Left ventricle myocardium inferior (tissue), 1 donor: ENCODE data around the gene RAB1A. TPM values are rescaled to one million over a fixed set of nuclear protein-coding genes. Genes with fewer than 3 reads are reported as not detected.
A peak's percentile ranks its signal among the peaks of the same experiment; 100 is the strongest.

Experiments
- DNase-seq: peaks from one replicate; pipeline ENCODE4 v3.0.0-alpha.2; 2020
- H3K27ac ChIP-seq: fragments of 200-600 bp; replicated peaks from 2 replicates; pipeline ENCODE4 v1.8.0; 2021
- H3K27me3 ChIP-seq: fragments of 200-600 bp; 2 replicates; pipeline ENCODE4 v1.8.0; 2021; ENCODE audit warnings: low read depth
- H3K36me3 ChIP-seq: fragments of 200-600 bp; 2 replicates; pipeline ENCODE4 v1.8.0; 2021
- H3K4me1 ChIP-seq: fragments of 200-600 bp; 2 replicates; pipeline ENCODE4 v1.8.0; 2021
- H3K4me3 ChIP-seq: fragments of 200-600 bp; 2 replicates; pipeline ENCODE4 v1.8.0; 2021; ENCODE audit warnings: mild to moderate bottlenecking, moderate library complexity
- H3K9me3 ChIP-seq: fragments of 200-600 bp; replicated peaks from 2 replicates; pipeline ENCODE4 v1.8.0; 2021
- CTCF ChIP-seq: fragments of 200-600 bp; IDR thresholded peaks from 2 replicates; pipeline ENCODE4 v1.8.0; 2021; ENCODE audit warnings: antibody characterized with exemption, mild to moderate bottlenecking, borderline replicate concordance
- intact Hi-C: fragments of 100-400 bp; cut with micrococcal nuclease; formaldehyde crosslinking; loops from one replicate; pipeline ENCODE4 v1.11.0; 2022
- total RNA-seq: library from RNA; stranded (reverse); fragmentation: NEBNext Ultra II Directional; extraction: Animal tissue kit (Norgen Biotek cat#: 25700); gene quantifications from one replicate; pipeline ENCODE4 v1.2.1, GENCODE V29; 2021
- donor health status: DM: no; HTN: yes; CAD: no; lungs with severe emphysema.

RAB1A gene
- total RNA-seq, 1 donor from 2014 or later: 115 TPM

- H3K4me1 ChIP-seq: peaks cover 93% of the 10 kb centered on the region
- TF ChIP-seq CTCF: no peak
These were observed 59.0 kb downstream of the RAB1A start for GRCh38 chr2:65070856-65071255.

GRCh38 chr2:65070172-65070830 lies 59.6 kb downstream of the RAB1A start:
- Histone ChIP-seq H3K9me3 (no peaks in the 10 kb centered on the region), H3K4me3 (no peak overlapping the region), H3K27ac (peak overlapping the region; percentile 65), H3K27me3 (no peaks in the 10 kb centered on the region), H3K4me1 (peaks cover 93% of the 10 kb centered on the region), H3K36me3 (peaks cover 47% of the 10 kb centered on the region)
- no peak for DNase-seq
- TF ChIP-seq CTCF: peak; percentile 42
- intact Hi-C loops: loop anchor here (5.0 kb wide), 1 partner anchor 57 kb away; no protein-coding TSS in a partner anchor

More at GRCh38 chr2:65070856-65071255, 59.0 kb downstream of the RAB1A start:
- H3K27ac ChIP-seq: peak overlapping the region; percentile 65
- H3K36me3 ChIP-seq: peaks cover 47% of the 10 kb centered on the region
- H3K27me3 ChIP-seq: no peaks in the 10 kb centered on the region
- DNase-seq: no peak
- intact Hi-C loops: loop anchor here (5.0 kb wide), 1 partner anchor 56 kb away; no protein-coding TSS in a partner anchor
- no peaks in the 10 kb centered on the region for H3K9me3 ChIP-seq
- no peak overlapping the region for H3K4me3 ChIP-seq

GRCh38 chr2:65069439-65069824 lies 60.5 kb downstream of the RAB1A start:
- peaks cover 44% of the 10 kb centered on the region for H3K36me3 ChIP-seq
- H3K4me1 ChIP-seq: peaks cover 93% of the 10 kb centered on the region
- H3K27ac ChIP-seq: peak overlapping the region; percentile 65
- no peak overlapping the region for H3K4me3 ChIP-seq
- no peak for DNase-seq
- H3K9me3 ChIP-seq: no peaks in the 10 kb centered on the region
- no peak for TF ChIP-seq CTCF
- no peaks in the 10 kb centered on the region for H3K27me3 ChIP-seq
- intact Hi-C loops: no loop called here

- peaks cover 29% of the 10 kb centered on the region for H3K36me3 ChIP-seq
- peak overlapping the region; percentile 65 for H3K27ac ChIP-seq
- no peak for TF ChIP-seq CTCF
- no peaks in the 10 kb centered on the region for H3K9me3 ChIP-seq
- peaks cover 93% of the 10 kb centered on the region for H3K4me1 ChIP-seq
- no peak overlapping the region for H3K4me3 ChIP-seq
- no peaks in the 10 kb centered on the region for H3K27me3 ChIP-seq
- intact Hi-C loops: no loop called here
- no peak for DNase-seq
These were observed 61.9 kb downstream of the RAB1A start for GRCh38 chr2:65067806-65068553.

- Histone ChIP-seq H3K4me1 (peaks cover 96% of the 10 kb centered on the region), H3K4me3 (no peak overlapping the region), H3K27ac (peak overlapping the region; percentile 42), H3K9me3 (no peaks in the 10 kb centered on the region), H3K27me3 (no peaks in the 10 kb centered on the region), H3K36me3 (peaks cover 6% of the 10 kb centered on the region)
- intact Hi-C loops: no loop called here
- peak; percentile 75 for TF ChIP-seq CTCF
- peak; percentile 58 for DNase-seq
These were observed 65.0 kb downstream of the RAB1A start for GRCh38 chr2:65064728-65065552.
